H9 (cell line): ENCODE data around the gene ITPR1. TPM values are rescaled to one million over a fixed set of nuclear protein-coding genes. Genes with fewer than 3 reads are reported as not detected.

Experiments used
- DNase-seq: peaks from one replicate; pipeline ENCODE4 v3.0.0-alpha.2; 2017
- H2AFZ ChIP-seq: one replicate; pipeline ENCODE4 v1.6.1; 2013; ENCODE audit warnings: mild to moderate bottlenecking, low read length, control low read depth, moderate library complexity
- H2AK5ac ChIP-seq: 2 replicates; pipeline ENCODE4 v1.6.1; 2013; ENCODE audit warnings: low read length, control low read depth, mixed read lengths; ENCODE audit not compliant: insufficient read length
- H2BK120ac ChIP-seq: one replicate; pipeline ENCODE4 v1.6.1; 2013; ENCODE audit warnings: low read depth, mild to moderate bottlenecking, low read length, control low read depth, inconsistent platforms; ENCODE audit not compliant: poor library complexity, severe bottlenecking
- H2BK12ac ChIP-seq: 2 replicates; pipeline ENCODE4 v1.6.1; 2013; ENCODE audit warnings: low read length, control low read depth, mixed read lengths, low read depth; ENCODE audit not compliant: insufficient read length
- H2BK15ac ChIP-seq: 2 replicates; pipeline ENCODE4 v1.6.1; 2013; ENCODE audit warnings: low read depth, low read length, control low read depth
- H2BK20ac ChIP-seq: one replicate; pipeline ENCODE4 v1.6.1; 2013; ENCODE audit warnings: low read depth, mild to moderate bottlenecking, low read length, control low read depth, inconsistent platforms; ENCODE audit not compliant: poor library complexity, severe bottlenecking
- H2BK5ac ChIP-seq: 2 replicates; pipeline ENCODE4 v1.6.1; 2013; ENCODE audit warnings: low read length, control low read depth, mixed read lengths; ENCODE audit not compliant: insufficient read length
- H3K14ac ChIP-seq: 2 replicates; pipeline ENCODE4 v1.6.1; 2013; ENCODE audit warnings: low read length, control low read depth; ENCODE audit not compliant: insufficient read depth
- H3K18ac ChIP-seq: 2 replicates; pipeline ENCODE4 v1.6.1; 2013; ENCODE audit warnings: low read depth, mild to moderate bottlenecking, mixed read lengths, low read length, control low read depth; ENCODE audit not compliant: insufficient read length
- H3K23ac ChIP-seq: 2 replicates; pipeline ENCODE4 v1.6.1; 2013; ENCODE audit warnings: low read length, control low read depth, mixed read lengths, low read depth; ENCODE audit not compliant: insufficient read length
- H3K23me2 ChIP-seq: 2 replicates; pipeline ENCODE4 v1.6.1; 2013; ENCODE audit warnings: low read depth, mild to moderate bottlenecking, mixed read lengths, low read length, control low read depth; ENCODE audit not compliant: insufficient read length, poor library complexity, severe bottlenecking
- H3K27ac ChIP-seq: 2 replicates; pipeline ENCODE4 v1.5.1; 2013; ENCODE audit warnings: low read length, control low read depth, mixed read lengths, low read depth; ENCODE audit not compliant: insufficient read length
- H3K27me3 ChIP-seq: 2 replicates; pipeline ENCODE4 v1.6.1; 2013; ENCODE audit warnings: low read length, control low read depth, inconsistent platforms; ENCODE audit not compliant: insufficient read depth
- H3K4ac ChIP-seq: 2 replicates; pipeline ENCODE4 v1.6.1; 2013; ENCODE audit warnings: low read depth, mild to moderate bottlenecking, control low read depth, inconsistent platforms, low read length, moderate library complexity
- H3K4me1 ChIP-seq: 2 replicates; pipeline ENCODE4 v1.6.1; 2013; ENCODE audit warnings: low read length, control low read depth, inconsistent platforms; ENCODE audit not compliant: insufficient read depth
- H3K4me2 ChIP-seq: 2 replicates; pipeline ENCODE4 v1.6.1; 2013; ENCODE audit warnings: low read length, control low read depth, mixed read lengths; ENCODE audit not compliant: insufficient read length, insufficient read depth
- H3K56ac ChIP-seq: 2 replicates; pipeline ENCODE4 v1.6.1; 2013; ENCODE audit warnings: low read depth, mild to moderate bottlenecking, mixed read lengths, low read length, control low read depth; ENCODE audit not compliant: insufficient read length
- H3K79me1 ChIP-seq: 2 replicates; pipeline ENCODE4 v1.6.1; 2013; ENCODE audit warnings: low read depth, mild to moderate bottlenecking, moderate library complexity, low read length, control low read depth, inconsistent platforms; ENCODE audit not compliant: insufficient read depth, poor library complexity, severe bottlenecking
- H3K79me2 ChIP-seq: 2 replicates; pipeline ENCODE4 v1.6.1; 2013; ENCODE audit warnings: low read length, control low read depth, inconsistent platforms; ENCODE audit not compliant: insufficient read depth
- H3K9ac ChIP-seq: 2 replicates; pipeline ENCODE4 v1.6.1; 2013; ENCODE audit warnings: low read length, control low read depth, mixed read lengths; ENCODE audit not compliant: insufficient read length; ENCODE audit errors: extremely low read depth
- H3K9me3 ChIP-seq: one replicate; pipeline ENCODE4 v1.6.1; 2013; ENCODE audit warnings: low read depth, low read length, inconsistent platforms; ENCODE audit not compliant: control insufficient read depth
- H3T11ph ChIP-seq: one replicate; pipeline ENCODE4 v1.6.1; 2013; ENCODE audit warnings: mild to moderate bottlenecking, low read length, control low read depth, inconsistent platforms
- H4K20me1 ChIP-seq: one replicate; pipeline ENCODE4 v1.6.1; 2013; ENCODE audit not compliant: control insufficient read depth, insufficient read length, insufficient read depth
- H4K5ac ChIP-seq: 2 replicates; pipeline ENCODE4 v1.6.1; 2013; ENCODE audit warnings: low read depth, mild to moderate bottlenecking, mixed read lengths, low read length, control low read depth; ENCODE audit not compliant: insufficient read length
- H4K8ac ChIP-seq: replicated peaks from 2 replicates; pipeline ENCODE4 v1.6.1; 2013; ENCODE audit warnings: low read length, control low read depth, mixed read lengths, low read depth; ENCODE audit not compliant: insufficient read length
- H4K91ac ChIP-seq: 2 replicates; pipeline ENCODE4 v1.6.1; 2013; ENCODE audit warnings: low read depth, mild to moderate bottlenecking, moderate library complexity, mixed read lengths, low read length, control low read depth; ENCODE audit not compliant: insufficient read length
- H3K27ac Mint-ChIP-seq, 3 experiments: 2 replicates in 2 of 3; 3 replicates in 1 of 3; pipeline ENCODE4 v1.8.0; 2020 to 2021; ENCODE audit warnings: mixed read lengths in 3 of 3, mild to moderate bottlenecking in 1 of 3, moderate library complexity in 1 of 3
- H3K27me3 Mint-ChIP-seq: 2 replicates; pipeline ENCODE4 v1.8.0; 2021; ENCODE audit warnings: low read depth, mild to moderate bottlenecking, moderate library complexity, mixed read lengths
- H3K36me3 Mint-ChIP-seq, 3 experiments: 2 replicates in 2 of 3; 3 replicates in 1 of 3; pipeline ENCODE4 v1.8.0; 2020 to 2021; ENCODE audit warnings: low read depth in 3 of 3, mixed read lengths in 3 of 3; ENCODE audit not compliant: insufficient read depth in 1 of 3
- H3K4me1 Mint-ChIP-seq, 2 experiments: 2 replicates each; pipeline ENCODE4 v1.8.0; 2020; ENCODE audit warnings: mixed read lengths in 2 of 2
- H3K4me3 Mint-ChIP-seq, 2 experiments: 2 replicates in 1 of 2; 3 replicates in 1 of 2; pipeline ENCODE4 v1.8.0; 2020 to 2021; ENCODE audit warnings: mild to moderate bottlenecking in 2 of 2, mixed read lengths in 2 of 2, moderate library complexity in 1 of 2
- H3K9me3 Mint-ChIP-seq, 2 experiments: 2 replicates in 1 of 2; 3 replicates in 1 of 2; pipeline ENCODE4 v1.8.0; 2020; ENCODE audit warnings: mild to moderate bottlenecking in 2 of 2, mixed read lengths in 2 of 2, moderate library complexity in 1 of 2
- CTCF ChIP-seq: fragments of 200-600 bp; sonication (generic); conservative IDR thresholded peaks from 3 replicates; pipeline ENCODE4 v1.8.0; 2021; ENCODE audit warnings: antibody characterized with exemption, mild to moderate bottlenecking
- WGBS: extraction: QIAGEN DNeasy Blood & Tissue Kit; methylation state at CpG from one replicate; pipeline ENCODE4 v1.1.7; 2013; ENCODE audit warnings: missing lambda C conversion rate, low lambda C conversion rate, mixed read lengths; ENCODE audit not compliant: insufficient read length; ENCODE audit errors: extremely low coverage; 5-methylcytosine and 5-hydroxymethylcytosine counted together
- total RNA-seq: library from RNA; stranded (reverse); gene quantifications from 2 replicates; pipeline ENCODE4 v1.2.1, GENCODE V29; 2021

Gene ITPR1
- total RNA-seq, 1 experiment from 2014 or later = 4.2 TPM

- no peak overlapping the region for H2AFZ ChIP-seq
- H3K79me2 ChIP-seq = no peaks in the 10 kb centered on the region
- H4K91ac ChIP-seq = no peak overlapping the region
- H2AK5ac ChIP-seq = no peak overlapping the region
- no peak overlapping the region for H3K27ac Mint-ChIP-seq
- H3K9me3 Mint-ChIP-seq = no peaks in the 10 kb centered on the region
- H4K5ac ChIP-seq = no peak overlapping the region
- H3K4me1 Mint-ChIP-seq = peaks cover 5 to 25% of the 10 kb centered on the region in 2 experiments
- H3K27me3 ChIP-seq = no peaks in the 10 kb centered on the region
- H3K4me2 ChIP-seq = no peak overlapping the region
- no peak overlapping the region for H2BK20ac ChIP-seq
- no peak overlapping the region for H4K8ac ChIP-seq
- no CpG with 5 or more reads among the region's 6 CpGs for WGBS
- DNase-seq = no peak
- H3K4me1 ChIP-seq = peaks cover 4% of the 10 kb centered on the region; the same call in 1 of the 2 replicates
- no peaks in the 10 kb centered on the region for H3K9me3 ChIP-seq
- H3K36me3 Mint-ChIP-seq = no peaks in the 10 kb centered on the region
- H3K27me3 Mint-ChIP-seq = no peaks in the 10 kb centered on the region
- H3K18ac ChIP-seq = no peak overlapping the region
- no peak overlapping the region for H3K23ac ChIP-seq
- H3K9ac ChIP-seq = no peak overlapping the region
- H3K4me3 Mint-ChIP-seq = no peak overlapping the region
- H3K23me2 ChIP-seq = no peaks in the 10 kb centered on the region
- H3K27ac ChIP-seq = no peak overlapping the region
- no peak overlapping the region for H2BK12ac ChIP-seq
- no peak overlapping the region for H3K56ac ChIP-seq
- H3K79me1 ChIP-seq = no peaks in the 10 kb centered on the region
- no peak for TF ChIP-seq CTCF
- H3K4ac ChIP-seq = no peak overlapping the region
- H3T11ph ChIP-seq = no peak overlapping the region
- no peak overlapping the region for H2BK15ac ChIP-seq
- no peak overlapping the region for H3K14ac ChIP-seq
- no peak overlapping the region for H2BK120ac ChIP-seq
- no peak overlapping the region for H2BK5ac ChIP-seq
- H4K20me1 ChIP-seq = no peaks in the 10 kb centered on the region
Measured at GRCh38 chr3:4505688-4506558, 12.8 kb downstream of the ITPR1 start.
